Neuronal stem cell (in vitro differentiated cells): ENCODE data around the gene KLHL25.
A peak's percentile ranks its signal among the peaks of the same experiment; 100 is the strongest.

Experiments used
- DNase-seq: peaks from one replicate; pipeline ENCODE4 v3.0.0-alpha.2; 2013; ENCODE audit warnings: low spot score
- H2AFZ ChIP-seq: one replicate; pipeline ENCODE4 v1.6.1; 2013; ENCODE audit warnings: mild to moderate bottlenecking, low read length, inconsistent platforms
- H2AK5ac ChIP-seq: 2 replicates; pipeline ENCODE4 v1.6.1; 2013; ENCODE audit warnings: low read depth, mild to moderate bottlenecking, inconsistent platforms, low read length, moderate library complexity, mixed read lengths
- H2BK120ac ChIP-seq: 2 replicates; pipeline ENCODE4 v1.6.1; 2013; ENCODE audit warnings: low read depth, mild to moderate bottlenecking, inconsistent platforms, low read length, moderate library complexity, mixed read lengths
- H2BK12ac ChIP-seq: one replicate; pipeline ENCODE4 v1.6.1; 2013; ENCODE audit warnings: low read length, inconsistent platforms
- H2BK15ac ChIP-seq: 2 replicates; pipeline ENCODE4 v1.6.1; 2013; ENCODE audit warnings: mild to moderate bottlenecking, low read length, inconsistent platforms, mixed read lengths
- H2BK5ac ChIP-seq: one replicate; pipeline ENCODE4 v1.6.1; 2013; ENCODE audit warnings: inconsistent platforms, mild to moderate bottlenecking, low read length, moderate library complexity
- H3K14ac ChIP-seq: one replicate; pipeline ENCODE4 v1.6.1; 2013; ENCODE audit warnings: low read length, inconsistent platforms
- H3K18ac ChIP-seq: 2 replicates; pipeline ENCODE4 v1.6.1; 2013; ENCODE audit warnings: low read length, inconsistent platforms
- H3K23ac ChIP-seq: 2 replicates; pipeline ENCODE4 v1.6.1; 2013; ENCODE audit warnings: low read depth, mild to moderate bottlenecking, mixed read lengths, low read length, inconsistent platforms; ENCODE audit not compliant: poor library complexity
- H3K27ac ChIP-seq: replicated peaks from 3 replicates; pipeline ENCODE4 v1.5.1; 2013; ENCODE audit warnings: low read length, inconsistent platforms
- H3K27me3 ChIP-seq, 3 experiments: 2 replicates each; pipeline ENCODE4 v1.6.1; 2013; ENCODE audit warnings: low read length in 3 of 3, mild to moderate bottlenecking in 2 of 3, inconsistent platforms in 1 of 3, low read depth in 1 of 3, mixed read lengths in 1 of 3, moderate library complexity in 1 of 3; ENCODE audit not compliant: control insufficient read depth in 3 of 3, insufficient read depth in 3 of 3
- H3K36me3 ChIP-seq, 2 donors: replicated peaks in 1 of 2; 2 replicates each; pipeline ENCODE4 v1.6.1; 2013; ENCODE audit warnings: low read length in 2 of 2; ENCODE audit not compliant: control insufficient read depth in 2 of 2, insufficient read depth in 2 of 2
- H3K4ac ChIP-seq: 2 replicates; pipeline ENCODE4 v1.6.1; 2013; ENCODE audit warnings: inconsistent platforms, mild to moderate bottlenecking, low read length, moderate library complexity
- H3K4me1 ChIP-seq, 2 donors: 1 replicate in 1 of 2; 2 replicates in 1 of 2; pipeline ENCODE4 v1.6.1; 2013; ENCODE audit warnings: low read length in 2 of 2, low read depth in 1 of 2; ENCODE audit not compliant: control insufficient read depth in 2 of 2, insufficient read depth in 1 of 2
- H3K4me2 ChIP-seq: one replicate; pipeline ENCODE4 v1.6.1; 2013; ENCODE audit warnings: mild to moderate bottlenecking, low read length, inconsistent platforms; ENCODE audit not compliant: insufficient read depth, poor library complexity, severe bottlenecking
- H3K4me3 ChIP-seq, 2 donors: 2 replicates each; pipeline ENCODE4 v1.5.1; 2013; ENCODE audit warnings: low read length in 2 of 2, mild to moderate bottlenecking in 2 of 2, inconsistent platforms in 1 of 2, moderate library complexity in 1 of 2
- H3K79me1 ChIP-seq: one replicate; pipeline ENCODE4 v1.6.1; 2013; ENCODE audit warnings: low read depth, mild to moderate bottlenecking, inconsistent platforms, low read length, moderate library complexity
- H3K9ac ChIP-seq: one replicate; pipeline ENCODE4 v1.6.1; 2013; ENCODE audit warnings: mild to moderate bottlenecking, low read depth, low read length, inconsistent platforms; ENCODE audit not compliant: poor library complexity
- H3K9me3 ChIP-seq, 2 donors: replicated peaks in 1 of 2; 2 replicates each; pipeline versions ENCODE3 to v1.6.1; 2013; ENCODE audit warnings: low read length in 2 of 2, mild to moderate bottlenecking in 2 of 2, inconsistent platforms in 1 of 2, low read depth in 1 of 2, mixed read lengths in 1 of 2, moderate library complexity in 1 of 2; ENCODE audit not compliant: control insufficient read depth in 2 of 2, insufficient read depth in 1 of 2
- H4K8ac ChIP-seq: one replicate; pipeline ENCODE4 v1.6.1; 2013; ENCODE audit warnings: low read depth, mild to moderate bottlenecking, inconsistent platforms, low read length, moderate library complexity
- H4K91ac ChIP-seq: one replicate; pipeline ENCODE4 v1.6.1; 2013; ENCODE audit warnings: low read length, low read depth, mild to moderate bottlenecking, inconsistent platforms; ENCODE audit not compliant: poor library complexity
- WGBS, 2 donors: extraction: QIAGEN DNeasy Blood & Tissue Kit; methylation state at CpG; one replicate each; pipeline ENCODE4 v1.1.7; 2013; ENCODE audit warnings: missing lambda C conversion rate in 2 of 2, mixed read lengths in 1 of 2; ENCODE audit not compliant: insufficient read length in 2 of 2, insufficient replicate concordance in 1 of 2; ENCODE audit errors: extremely low coverage in 2 of 2; 5-methylcytosine and 5-hydroxymethylcytosine counted together

The KLHL25 gene

GRCh38 chr15:85771781-85772445 is 22.8 kb downstream of the KLHL25 start:
- H3K4me1 ChIP-seq, result peaks cover 0 to 4% of the 10 kb centered on the region in 2 donors
- no peak overlapping the region for H2AK5ac ChIP-seq
- peaks cover 17 to 39% of the 10 kb centered on the region in 2 donors for H3K36me3 ChIP-seq
- peaks cover 24% of the 10 kb centered on the region for H3K79me1 ChIP-seq
- no peak overlapping the region for H3K14ac ChIP-seq
- H3K9me3 ChIP-seq, result peaks cover 6 to 22% of the 10 kb centered on the region in 2 donors
- no peak overlapping the region for H3K27ac ChIP-seq
- H3K4me2 ChIP-seq, result no peak overlapping the region
- H4K8ac ChIP-seq, result no peak overlapping the region
- no peak overlapping the region for H3K18ac ChIP-seq
- no peak overlapping the region for H2BK12ac ChIP-seq
- H2BK15ac ChIP-seq, result no peak overlapping the region
- H3K4ac ChIP-seq, result no peak overlapping the region
- no peaks in the 10 kb centered on the region for H3K27me3 ChIP-seq
- WGBS, 2 donors, result no CpG with 5 or more reads among the region's 13 CpGs
- H3K4me3 ChIP-seq, result no peak overlapping the region
- no peak overlapping the region for H2AFZ ChIP-seq
- no peak overlapping the region for H2BK120ac ChIP-seq
- no peak overlapping the region for H4K91ac ChIP-seq
- H3K23ac ChIP-seq, result no peak overlapping the region
- no peak for DNase-seq
- no peak overlapping the region for H3K9ac ChIP-seq
- H2BK5ac ChIP-seq, result no peak overlapping the region

- Histone ChIP-seq H3K27ac (no peak overlapping the region), H3K9me3 (peaks cover 6 to 21% of the 10 kb centered on the region in 2 donors), H3K4me2 (no peak overlapping the region), H4K8ac (no peak overlapping the region), H3K9ac (no peak overlapping the region), H3K36me3 (peaks cover 17 to 43% of the 10 kb centered on the region in 2 donors), H2BK120ac (no peak overlapping the region), H3K79me1 (peaks cover 23% of the 10 kb centered on the region), H3K4ac (no peak overlapping the region), H2BK15ac (no peak overlapping the region), H4K91ac (no peak overlapping the region), H2AK5ac (no peak overlapping the region), H3K27me3 (no peaks in the 10 kb centered on the region), H3K4me1 (peaks cover 0 to 8% of the 10 kb centered on the region in 2 donors), H3K4me3 (no peak overlapping the region), H3K23ac (no peak overlapping the region), H2BK5ac (no peak overlapping the region), H3K18ac (peak overlapping the region; percentile 39), H2AFZ (no peak overlapping the region), H3K14ac (no peak overlapping the region), H2BK12ac (no peak overlapping the region)
- no peak for DNase-seq
- no CpG with 5 or more reads among the region's 5 CpGs for WGBS, 2 donors
Observed at GRCh38 chr15:85771271-85771670, 23.5 kb downstream of the KLHL25 start.

- H2BK120ac ChIP-seq, result no peak overlapping the region
- H2BK12ac ChIP-seq, result no peak overlapping the region
- DNase-seq, result no peak
- H3K9ac ChIP-seq, result no peak overlapping the region
- peaks cover 23% of the 10 kb centered on the region for H3K79me1 ChIP-seq
- no peak overlapping the region for H3K4me3 ChIP-seq
- H2AK5ac ChIP-seq, result peak overlapping the region; percentile 40
- peaks cover 0 to 12% of the 10 kb centered on the region in 2 donors for H3K4me1 ChIP-seq
- H3K4me2 ChIP-seq, result no peak overlapping the region
- H2BK15ac ChIP-seq, result no peak overlapping the region
- WGBS, 2 donors, result no CpG with 5 or more reads among the region's 21 CpGs
- H2AFZ ChIP-seq, result no peak overlapping the region
- H4K8ac ChIP-seq, result no peak overlapping the region
- H4K91ac ChIP-seq, result no peak overlapping the region
- peaks cover 17 to 48% of the 10 kb centered on the region in 2 donors for H3K36me3 ChIP-seq
- H3K4ac ChIP-seq, result no peak overlapping the region
- H3K27me3 ChIP-seq, result no peaks in the 10 kb centered on the region
- H3K27ac ChIP-seq, result no peak overlapping the region
- H3K9me3 ChIP-seq, result peaks cover 6 to 21% of the 10 kb centered on the region in 2 donors
- H2BK5ac ChIP-seq, result no peak overlapping the region
- H3K18ac ChIP-seq, result no peak overlapping the region
- H3K14ac ChIP-seq, result no peak overlapping the region
- no peak overlapping the region for H3K23ac ChIP-seq
Observed at GRCh38 chr15:85770096-85771041, 24.4 kb downstream of the KLHL25 start.
